Esophagus muscularis mucosa (tissue), 4 donors: ENCODE data around the gene SLC25A15. TPM values are rescaled to one million over a fixed set of nuclear protein-coding genes. Genes with fewer than 3 reads are reported as not detected.
"Not testable (repeated sequence)": the region's sequence is repeated elsewhere in the genome, so short reads cannot be mapped to it uniquely, and the experiment has no call there.

Experiments used
- DNase-seq: peaks from one replicate; pipeline ENCODE4 v3.0.0-alpha.2; 2017; ENCODE audit errors: extremely low spot score
- H3K27ac ChIP-seq, 4 donors: fragments of 200-600 bp; sonication (generic); replicated peaks in 1 of 4; 1 replicate in 3 of 4; 2 replicates in 1 of 4; pipeline ENCODE4 v1.5.1; 2016 to 2019; ENCODE audit warnings: mild to moderate bottlenecking in 1 of 4
- H3K27me3 ChIP-seq, 4 donors: fragments of 200-600 bp; sonication (generic); one replicate each; pipeline versions ENCODE4 v1.5.1 to v1.6.0; 2016 to 2019
- H3K36me3 ChIP-seq, 4 donors: fragments of 200-600 bp; sonication (generic); one replicate each; pipeline ENCODE4 v1.5.1; 2016 to 2019
- H3K4me1 ChIP-seq, 4 donors: fragments of 200-600 bp; sonication (generic); one replicate each; pipeline ENCODE4 v1.5.1; 2016 to 2019
- H3K4me3 ChIP-seq, 4 donors: fragments of 200-600 bp; sonication (generic); 1 replicate in 2 of 4; 2 replicates in 2 of 4; pipeline ENCODE4 v1.5.1; 2016 to 2019; ENCODE audit warnings: mild to moderate bottlenecking in 4 of 4, moderate library complexity in 1 of 4
- H3K9me3 ChIP-seq, 4 donors: fragments of 200-600 bp; sonication (generic); 1 replicate in 3 of 4; 2 replicates in 1 of 4; pipeline ENCODE4 v1.5.1; 2016 to 2019
- EP300 ChIP-seq: sonication (generic); formaldehyde crosslinking; IDR thresholded peaks from one replicate; pipeline ENCODE4 v1.6.1; 2017; ENCODE audit warnings: antibody characterized with exemption
- POLR2A ChIP-seq: fragments of 450-650 bp; IDR thresholded peaks from one replicate; pipeline ENCODE4 v1.6.1; 2017; ENCODE audit warnings: antibody characterized with exemption, moderate library complexity, mild to moderate bottlenecking, low read depth
- POLR2AphosphoS5 ChIP-seq, 2 donors: sonication (generic); formaldehyde crosslinking; IDR thresholded peaks; one replicate each; pipeline ENCODE4 v1.6.1; 2017; ENCODE audit warnings: antibody characterized with exemption in 2 of 2
- WGBS: methylation state at CpG from one replicate; pipeline ENCODE4 v1.1.5; 2018; 5-methylcytosine and 5-hydroxymethylcytosine counted together
- intact Hi-C: fragments of 100-400 bp; cut with DNase I; formaldehyde crosslinking; loops from one replicate; pipeline ENCODE4 v1.15.1; 2023
- total RNA-seq, 4 donors: library from RNA; depleted of rRNA; stranded (reverse); fragments of >200 nt; gene quantifications; one replicate each; pipeline versions ENCODE4 v1.1.0 to v1.2.1, GENCODE V29; 2016
- TF ChIP-seq, protein P1 (sequence below), 3 experiments: fragments of 200-600 bp in 2 of 3; fragments of 450-650 bp in 1 of 3; sonication (generic) in 2 of 3; IDR thresholded peaks; one replicate each; pipeline ENCODE4 v1.5.1; 2017 to 2019; ENCODE audit warnings: antibody characterized with exemption in 3 of 3, mild to moderate bottlenecking in 2 of 3, moderate library complexity in 1 of 3

SLC25A15 gene
- total RNA-seq, 4 donors from 2014 or later = 3.7 to 5.1 (median 4.5) TPM

DNA sequence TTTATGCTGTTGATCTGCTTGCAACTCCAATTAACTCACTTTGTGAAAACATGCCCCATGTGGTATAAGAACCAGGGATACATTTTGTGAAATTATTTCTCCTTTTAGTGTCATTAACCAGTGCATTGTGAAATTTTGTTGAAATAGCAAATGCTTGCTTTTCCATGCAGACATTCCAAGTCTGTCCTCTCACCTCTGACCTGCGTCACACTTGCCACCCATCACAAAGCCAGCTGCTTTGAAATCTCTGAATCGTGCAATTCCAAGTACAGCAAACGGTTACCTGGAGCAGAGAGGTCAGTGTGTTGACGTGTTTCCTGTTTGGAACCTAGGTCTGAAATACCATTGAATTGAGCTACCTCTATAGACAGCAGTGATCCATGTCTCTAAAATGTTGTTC is 4.9 kb upstream of the SLC25A15 start:
- intact Hi-C loops = loop anchor here (10.0 kb wide), 1 partner anchor 140 kb away; no protein-coding TSS in a partner anchor

DNA sequence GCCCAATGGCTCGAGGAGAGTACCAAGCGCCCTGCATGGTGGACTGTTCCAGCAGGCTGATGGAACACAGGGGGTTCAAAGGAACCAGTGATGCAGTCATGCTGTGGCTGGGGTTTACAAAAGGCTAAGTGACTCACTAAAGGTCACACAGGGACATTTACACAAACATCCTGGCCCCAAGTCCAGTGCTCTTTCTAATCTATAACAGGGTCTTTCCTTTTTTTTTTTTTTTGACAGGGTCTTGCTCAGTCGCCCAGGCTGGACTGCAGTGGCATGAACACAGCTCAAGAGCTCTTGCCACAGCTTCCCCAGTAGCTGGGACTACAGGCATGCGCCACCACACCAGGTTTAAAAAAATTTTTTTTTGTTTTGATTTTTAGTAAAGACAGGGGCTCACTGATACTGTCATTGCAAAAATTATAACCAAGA is 2.8 kb upstream of the SLC25A15 start:
- H3K4me3 ChIP-seq = no peak overlapping the region
- WGBS = 92% methylated on average over 4 of the region's 4 CpGs
- intact Hi-C loops = loop anchor here (10.0 kb wide), 1 partner anchor 138 kb away; no protein-coding TSS in a partner anchor

More for the DNA sequence above, 4.9 kb upstream of the SLC25A15 start:
- H3K27ac ChIP-seq = no peak overlapping the region
- TF ChIP-seq EP300 (no peak), POLR2A (no peak), POLR2AphosphoS5 (IDR thresholded peaks at IDR 0.05) (no peak)
- TF ChIP-seq, protein P1, sequence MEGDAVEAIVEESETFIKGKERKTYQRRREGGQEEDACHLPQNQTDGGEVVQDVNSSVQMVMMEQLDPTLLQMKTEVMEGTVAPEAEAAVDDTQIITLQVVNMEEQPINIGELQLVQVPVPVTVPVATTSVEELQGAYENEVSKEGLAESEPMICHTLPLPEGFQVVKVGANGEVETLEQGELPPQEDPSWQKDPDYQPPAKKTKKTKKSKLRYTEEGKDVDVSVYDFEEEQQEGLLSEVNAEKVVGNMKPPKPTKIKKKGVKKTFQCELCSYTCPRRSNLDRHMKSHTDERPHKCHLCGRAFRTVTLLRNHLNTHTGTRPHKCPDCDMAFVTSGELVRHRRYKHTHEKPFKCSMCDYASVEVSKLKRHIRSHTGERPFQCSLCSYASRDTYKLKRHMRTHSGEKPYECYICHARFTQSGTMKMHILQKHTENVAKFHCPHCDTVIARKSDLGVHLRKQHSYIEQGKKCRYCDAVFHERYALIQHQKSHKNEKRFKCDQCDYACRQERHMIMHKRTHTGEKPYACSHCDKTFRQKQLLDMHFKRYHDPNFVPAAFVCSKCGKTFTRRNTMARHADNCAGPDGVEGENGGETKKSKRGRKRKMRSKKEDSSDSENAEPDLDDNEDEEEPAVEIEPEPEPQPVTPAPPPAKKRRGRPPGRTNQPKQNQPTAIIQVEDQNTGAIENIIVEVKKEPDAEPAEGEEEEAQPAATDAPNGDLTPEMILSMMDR (IDR thresholded peaks at IDR 0.05) = no peak
- WGBS = 81% methylated on average over 4 of the region's 4 CpGs
- H3K4me1 ChIP-seq = peaks cover 0 to 8% (median 5%) of the 10 kb centered on the region in 4 donors
- H3K27me3 ChIP-seq = no peaks in the 10 kb centered on the region
- H3K4me3 ChIP-seq = no peak overlapping the region
- DNase-seq = no peak
- H3K9me3 ChIP-seq = no peaks in the 10 kb centered on the region
- H3K36me3 ChIP-seq = no peaks in the 10 kb centered on the region

DNA sequence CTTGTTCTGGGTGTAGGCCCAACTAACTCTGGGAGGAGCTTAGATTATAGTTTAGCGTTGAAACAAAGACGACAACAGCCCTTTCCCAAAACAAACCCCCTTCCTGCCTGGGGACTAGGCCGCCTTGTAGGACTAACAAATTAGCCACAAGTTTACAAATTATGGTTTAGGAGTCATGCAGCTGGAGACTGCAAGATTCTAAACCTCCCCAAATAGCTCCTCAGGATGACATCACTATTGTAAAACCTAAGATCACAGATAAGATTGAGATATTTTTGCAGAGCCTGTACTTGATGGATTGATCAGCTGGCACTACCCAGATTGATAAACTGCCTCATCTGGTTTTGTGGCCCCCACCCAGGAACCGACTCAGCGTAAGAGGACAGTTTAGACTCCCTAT is 2.3 kb upstream of the SLC25A15 start:
- Histone ChIP-seq H3K36me3 (no peaks in the 10 kb centered on the region), H3K9me3 (no peaks in the 10 kb centered on the region), H3K4me1 (peaks cover 8 to 20% (median 14%) of the 10 kb centered on the region in 4 donors), H3K4me3 (no peak overlapping the region), H3K27me3 (no peaks in the 10 kb centered on the region), H3K27ac (no peak overlapping the region)
- DNase-seq = no peak
- TF ChIP-seq, protein P1 (IDR thresholded peaks at IDR 0.05) = no peak
- TF ChIP-seq POLR2AphosphoS5 (IDR thresholded peaks at IDR 0.05) = no peak
- no peak for TF ChIP-seq EP300
- no peak for TF ChIP-seq POLR2A
- WGBS = 90% methylated on average over 5 of the region's 5 CpGs
- intact Hi-C loops = loop anchor here (10.0 kb wide), 1 partner anchor 138 kb away; no protein-coding TSS in a partner anchor

More for the DNA sequence above, 2.8 kb upstream of the SLC25A15 start:
- Histone ChIP-seq H3K9me3 (no peaks in the 10 kb centered on the region), H3K36me3 (no peaks in the 10 kb centered on the region), H3K27ac (no peak overlapping the region), H3K27me3 (no peaks in the 10 kb centered on the region), H3K4me1 (peaks cover 8 to 20% (median 14%) of the 10 kb centered on the region in 4 donors)
- no peak for DNase-seq
- TF ChIP-seq POLR2AphosphoS5 (IDR thresholded peaks at IDR 0.05) (no peak), EP300 (no peak), POLR2A (no peak)
- TF ChIP-seq, protein P1 (IDR thresholded peaks at IDR 0.05) = no peak

DNA sequence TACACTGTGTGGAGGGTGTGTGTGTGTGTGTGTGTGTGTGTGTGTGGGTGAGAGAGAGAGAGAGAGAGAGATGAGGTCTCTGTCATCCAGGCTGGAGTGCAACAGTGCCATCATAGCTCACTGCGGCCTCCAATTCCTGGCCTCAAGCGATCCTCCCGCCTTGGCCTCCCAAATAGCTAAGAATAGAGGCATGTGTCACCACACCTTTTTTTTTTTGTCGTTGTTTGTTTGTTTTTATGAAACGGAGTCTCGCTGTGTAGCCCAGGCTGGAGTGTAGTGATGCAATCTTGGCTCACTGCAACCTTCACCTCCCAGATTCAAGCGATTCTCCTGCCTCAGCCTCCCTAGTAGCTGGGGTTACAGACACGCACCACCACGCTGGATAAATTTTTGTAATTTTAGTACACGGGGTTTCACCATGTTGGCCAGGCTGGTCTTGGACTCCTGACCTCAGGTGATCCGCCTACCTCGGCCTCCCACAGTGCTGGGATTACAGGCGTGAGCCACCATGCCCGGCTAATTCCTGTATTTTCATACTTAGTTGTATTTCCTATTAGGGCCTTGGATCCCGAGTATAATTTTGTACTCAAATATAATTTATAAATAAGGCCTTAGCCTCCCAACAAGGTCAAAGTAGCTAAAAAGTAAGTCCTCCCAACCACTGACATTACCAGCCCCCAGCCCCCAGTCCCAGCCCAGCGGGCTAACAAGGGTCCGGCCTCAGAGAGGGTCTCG is 704 bp upstream of the SLC25A15 start:
- not testable (repeated sequence) for H3K9me3 ChIP-seq, H3K36me3 ChIP-seq, DNase-seq, H3K27me3 ChIP-seq
- Histone ChIP-seq H3K4me3 (peak overlapping the region; percentile 68 to 77 (median 70)), H3K4me1 (peaks cover 8 to 20% (median 14%) of the 10 kb centered on the region in 4 donors), H3K27ac (peak overlapping the region; percentile 80 to 87 (median 83))
- intact Hi-C loops = loop anchor here (10.0 kb wide), 1 partner anchor 136 kb away; no protein-coding TSS in a partner anchor
- WGBS = 66% methylated on average over 18 of the region's 18 CpGs

DNA sequence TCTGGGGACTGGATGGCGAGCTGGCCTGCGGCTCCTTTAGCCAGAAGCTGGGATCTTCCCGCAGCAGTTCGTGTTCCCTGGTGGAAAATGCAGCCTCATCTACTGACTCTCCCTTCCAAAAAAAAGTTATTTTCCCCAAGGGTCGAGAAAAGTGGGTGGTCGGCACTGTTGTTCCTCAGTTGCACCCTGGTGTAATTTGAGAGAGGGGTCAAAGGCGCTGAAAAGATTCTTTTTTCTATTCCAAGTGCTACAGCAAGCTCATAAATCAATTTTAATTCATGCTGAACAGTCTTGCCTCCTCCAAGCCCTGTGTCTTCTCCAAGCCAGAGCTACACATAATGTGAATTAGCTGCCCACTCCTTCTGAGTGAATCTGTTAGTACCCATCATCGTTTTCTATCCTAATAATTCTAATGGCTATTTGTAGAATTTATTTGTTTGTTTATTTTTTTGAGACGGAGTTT is 774 bp downstream of the SLC25A15 start:
- intact Hi-C loops = no loop called here
- 37% methylated on average over 6 of the region's 9 CpGs for WGBS
- H3K4me3 ChIP-seq = peak overlapping the region; percentile 68 to 77 (median 70)
- peak overlapping the region; percentile 80 to 87 (median 83) for H3K27ac ChIP-seq
- H3K9me3 ChIP-seq = no peaks in the 10 kb centered on the region
- no peak for DNase-seq
- peaks cover 8 to 20% (median 14%) of the 10 kb centered on the region in 4 donors for H3K4me1 ChIP-seq
- H3K27me3 ChIP-seq = no peaks in the 10 kb centered on the region
- H3K36me3 ChIP-seq = peaks cover 0 to 21% (median 12%) of the 10 kb centered on the region in 4 donors
- no peak for TF ChIP-seq POLR2A
